ENCODE results near the gene SRD5A1.

The SRD5A1 gene

GRCh38 chr5:6676702-6677101, 43.5 kb downstream of the SRD5A1 start:
- TF ChIP-seq CTCF (IDR thresholded peaks at IDR 0.05; ENCODE audit: control insufficient read depth, extremely low read depth, insufficient read depth), result no peak
- no peak overlapping the region for H3K4me3 ChIP-seq (ENCODE audit: low read depth, low read length)
- no peak for DNase-seq (ENCODE audit: low read depth)

- TF ChIP-seq CTCF (IDR thresholded peaks at IDR 0.05; ENCODE audit: control insufficient read depth, extremely low read depth, insufficient read depth), result no peak
- no peak overlapping the region for H3K4me3 ChIP-seq (ENCODE audit: low read depth, low read length)
- no peak for DNase-seq (ENCODE audit: low read depth)
These were observed 45.1 kb downstream of the SRD5A1 start for GRCh38 chr5:6678385-6678784.

GRCh38 chr5:6680922-6681321, 47.7 kb downstream of the SRD5A1 start:
- DNase-seq (ENCODE audit: low read depth), result no peak
- no peak for TF ChIP-seq CTCF (IDR thresholded peaks at IDR 0.05; ENCODE audit: control insufficient read depth, extremely low read depth, insufficient read depth)
- H3K4me3 ChIP-seq (ENCODE audit: low read depth, low read length), result no peak overlapping the region

GRCh38 chr5:6681682-6682081, 48.4 kb downstream of the SRD5A1 start:
- DNase-seq (ENCODE audit: low read depth), result no peak
- H3K4me3 ChIP-seq (ENCODE audit: low read depth, low read length), result no peak overlapping the region
- TF ChIP-seq CTCF (IDR thresholded peaks at IDR 0.05; ENCODE audit: control insufficient read depth, extremely low read depth, insufficient read depth), result no peak

GRCh38 chr5:6682239-6682638, 49.0 kb downstream of the SRD5A1 start:
- no peak overlapping the region for H3K4me3 ChIP-seq (ENCODE audit: low read depth, low read length)
- no peak for TF ChIP-seq CTCF (IDR thresholded peaks at IDR 0.05; ENCODE audit: control insufficient read depth, extremely low read depth, insufficient read depth)
- DNase-seq (ENCODE audit: low read depth), result no peak

- DNase-seq (ENCODE audit: low read depth), result no peak
- no peak overlapping the region for H3K4me3 ChIP-seq (ENCODE audit: low read depth, low read length)
- TF ChIP-seq CTCF (IDR thresholded peaks at IDR 0.05; ENCODE audit: control insufficient read depth, extremely low read depth, insufficient read depth), result no peak
These were observed 50.0 kb downstream of the SRD5A1 start for GRCh38 chr5:6683241-6683640.

- H3K4me3 ChIP-seq (ENCODE audit: low read depth, low read length), result no peak overlapping the region
- TF ChIP-seq CTCF (IDR thresholded peaks at IDR 0.05; ENCODE audit: control insufficient read depth, extremely low read depth, insufficient read depth), result no peak
- no peak for DNase-seq (ENCODE audit: low read depth)
These were observed 50.8 kb downstream of the SRD5A1 start for GRCh38 chr5:6684075-6684474.
